Fibroblast of lung (primary cell): ENCODE results near the gene LRP2BP. TPM values are rescaled to one million over a fixed set of nuclear protein-coding genes. Genes with fewer than 3 reads are reported as not detected.

Experiments used
- DNase-seq, 2 donors: peaks; one replicate each; pipeline versions ENCODE4 v3.0.0 to v3.0.0-alpha.2; 2010; ENCODE audit warnings: low read depth in 2 of 2
- H2AFZ ChIP-seq: 2 replicates; pipeline ENCODE4 v1.5.1; 2012; ENCODE audit warnings: low read length, control low read depth, inconsistent platforms
- H3K27ac ChIP-seq: 2 replicates; pipeline ENCODE4 v1.5.1; 2011; ENCODE audit warnings: low read length, control low read depth; ENCODE audit not compliant: insufficient read depth
- H3K27me3 ChIP-seq: 2 replicates; pipeline ENCODE4 v1.5.1; 2011; ENCODE audit warnings: mild to moderate bottlenecking, low read length; ENCODE audit not compliant: control insufficient read depth, insufficient read depth
- H3K36me3 ChIP-seq: 2 replicates; pipeline ENCODE4 v1.5.1; 2011; ENCODE audit warnings: low read length; ENCODE audit not compliant: control insufficient read depth, insufficient read depth
- H3K4me1 ChIP-seq: 2 replicates; pipeline ENCODE4 v1.5.1; 2011; ENCODE audit warnings: low read length; ENCODE audit not compliant: control insufficient read depth, insufficient read depth; ENCODE audit errors: extremely low read depth
- H3K4me2 ChIP-seq: 2 replicates; pipeline ENCODE4 v1.5.1; 2011; ENCODE audit warnings: low read length, control low read depth; ENCODE audit not compliant: insufficient read depth; ENCODE audit errors: extremely low read depth
- H3K4me3 ChIP-seq, 4 experiments: fragments of 200-600 bp in 1 of 4; sonication (generic) in 1 of 4; replicated peaks in 1 of 4; 2 replicates each; pipeline ENCODE4 v1.5.1; 2011 to 2016; ENCODE audit warnings: low read length in 4 of 4, low read depth in 3 of 4, mild to moderate bottlenecking in 3 of 4, control low read depth in 2 of 4, inconsistent platforms in 1 of 4, mixed read lengths in 1 of 4; ENCODE audit not compliant: insufficient read depth in 1 of 4; ENCODE audit errors: control extremely low read depth in 1 of 4
- H3K79me2 ChIP-seq: 2 replicates; pipeline ENCODE4 v1.5.1; 2012; ENCODE audit warnings: mild to moderate bottlenecking, low read length, inconsistent platforms; ENCODE audit not compliant: control insufficient read depth, insufficient read depth
- H3K9ac ChIP-seq: 2 replicates; pipeline ENCODE4 v1.5.1; 2011; ENCODE audit warnings: mild to moderate bottlenecking, low read length, control low read depth; ENCODE audit not compliant: insufficient read depth
- H3K9me3 ChIP-seq: 2 replicates; pipeline ENCODE4 v1.5.1; 2012; ENCODE audit warnings: low read depth, low read length; ENCODE audit not compliant: control insufficient read depth, insufficient read depth
- H4K20me1 ChIP-seq: 2 replicates; pipeline ENCODE4 v1.5.1; 2011; ENCODE audit warnings: low read length; ENCODE audit not compliant: control insufficient read depth, insufficient read depth; ENCODE audit errors: extremely low read depth
- CTCF ChIP-seq, 2 donors: IDR thresholded peaks in 1 of 2; conservative IDR thresholded peaks in 1 of 2; 1 replicate in 1 of 2; 2 replicates in 1 of 2; pipeline ENCODE4 v1.5.1; 2011 to 2012; ENCODE audit warnings: low read length in 2 of 2, control low read depth in 1 of 2, inconsistent platforms in 1 of 2, low read depth in 1 of 2, mild to moderate bottlenecking in 1 of 2
- EZH2 ChIP-seq: IDR thresholded peaks from 2 replicates; pipeline ENCODE4 v1.5.1; 2012; ENCODE audit warnings: low read length, control low read depth, mild to moderate bottlenecking; ENCODE audit errors: missing control alignments
- polyA plus RNA-seq, 2 donors: library from polyadenylated mRNA; depleted of rRNA in 1 of 2; stranded (reverse) in 1 of 2; unstranded in 1 of 2; fragments of >200 nt; gene quantifications; 2 replicates each; pipeline ENCODE4 v1.2.1, GENCODE V29; 2011 to 2012; ENCODE audit warnings: missing spikeins in 1 of 2
- total RNA-seq: library from RNA; depleted of rRNA; stranded (reverse); fragments of >200 nt; gene quantifications from 2 replicates; pipeline ENCODE4 v1.2.1, GENCODE V29; 2014

Gene LRP2BP
- total and polyA plus RNA-seq, 2 donors (not counting 1 experiment from before 2014, with no cell fraction given), result 0.03 to 0.66 TPM

- no peaks in the 10 kb centered on the region for H4K20me1 ChIP-seq
- H3K27me3 ChIP-seq, result no peaks in the 10 kb centered on the region
- H3K9ac ChIP-seq, result no peak overlapping the region
- TF ChIP-seq CTCF (conservative IDR thresholded peaks at IDR 0.05 in 1 of 2, IDR thresholded peaks at IDR 0.05 in 1 of 2; ENCODE audit: low read depth in 1 of 2, low read length in 2 of 2), result no peak
- TF ChIP-seq EZH2, result no peak
- H3K4me3 ChIP-seq, result no peak overlapping the region
- no peaks in the 10 kb centered on the region for H3K36me3 ChIP-seq
- H3K79me2 ChIP-seq, result peaks cover 9% of the 10 kb centered on the region
- H3K9me3 ChIP-seq, result no peaks in the 10 kb centered on the region
- H3K4me2 ChIP-seq, result no peak overlapping the region
- H2AFZ ChIP-seq, result no peak overlapping the region
- H3K4me1 ChIP-seq, result peaks cover 3% of the 10 kb centered on the region
- DNase-seq, result no peak
- no peak overlapping the region for H3K27ac ChIP-seq
These were observed 31.4 kb upstream of the LRP2BP start for GRCh38 chr4:185426960-185427688.

- no peaks in the 10 kb centered on the region for H3K9me3 ChIP-seq
- H2AFZ ChIP-seq, result peak within 1 kb of the TSS; percentile 96
- no peaks in the 10 kb centered on the region for H3K27me3 ChIP-seq
- H3K36me3 ChIP-seq, result no peaks in the 10 kb centered on the region
- DNase-seq, result peak; percentile 86 to 92
- peak within 1 kb of the TSS; percentile 98 for H3K4me2 ChIP-seq
- H3K27ac ChIP-seq, result peak within 1 kb of the TSS; percentile 99
- peak within 1 kb of the TSS; percentile 54 to 95 (median 72) for H3K4me3 ChIP-seq
- peak within 1 kb of the TSS; percentile 98 for H3K9ac ChIP-seq
- H3K79me2 ChIP-seq, result peaks cover 9% of the 10 kb centered on the region
- TF ChIP-seq EZH2 (no peak), CTCF (conservative IDR thresholded peaks at IDR 0.05 in 1 of 2, IDR thresholded peaks at IDR 0.05 in 1 of 2; ENCODE audit: low read depth in 1 of 2, low read length in 2 of 2) (no peak)
- H4K20me1 ChIP-seq, result no peaks in the 10 kb centered on the region
- peaks cover 9% of the 10 kb centered on the region for H3K4me1 ChIP-seq
These were observed 30.1 kb upstream of the LRP2BP start, which contains the start of gene UFSP2 for GRCh38 chr4:185425647-185426352. Gene UFSP2 (minus strand): TSS chr4:185425964. CDS start chr4:185425868, 96 bp downstream.

GRCh38 chr4:185424905-185425646 is 29.4 kb upstream of the LRP2BP start:
- peak overlapping the region; percentile 54 to 95 (median 72) for H3K4me3 ChIP-seq
- DNase-seq, result peak in 1 of 2 donors; percentile 2
- peak overlapping the region; percentile 98 for H3K9ac ChIP-seq

More at GRCh38 chr4:185424905-185425646, 29.4 kb upstream of the LRP2BP start:
- H3K4me1 ChIP-seq, result peaks cover 9% of the 10 kb centered on the region
- peaks cover 9% of the 10 kb centered on the region for H3K79me2 ChIP-seq
- no peaks in the 10 kb centered on the region for H3K9me3 ChIP-seq
- H3K36me3 ChIP-seq, result no peaks in the 10 kb centered on the region
- H4K20me1 ChIP-seq, result no peaks in the 10 kb centered on the region
- H3K4me2 ChIP-seq, result peak overlapping the region; percentile 98
- no peaks in the 10 kb centered on the region for H3K27me3 ChIP-seq
- TF ChIP-seq CTCF (conservative IDR thresholded peaks at IDR 0.05 in 1 of 2, IDR thresholded peaks at IDR 0.05 in 1 of 2; ENCODE audit: low read depth in 1 of 2, low read length in 2 of 2) (no peak), EZH2 (no peak)
- H3K27ac ChIP-seq, result peak overlapping the region; percentile 99
- H2AFZ ChIP-seq, result peak overlapping the region; percentile 96
